Liver (tissue), 9 donors: ENCODE results near the gene CES4A. TPM values are rescaled to one million over a fixed set of nuclear protein-coding genes. Genes with fewer than 3 reads are reported as not detected.
A peak's percentile ranks its signal among the peaks of the same experiment; 100 is the strongest.
"Not testable (repeated sequence)": the region's sequence is repeated elsewhere in the genome, so short reads cannot be mapped to it uniquely, and the experiment has no call there.

Experiments used
- DNase-seq: peaks from one replicate; pipeline ENCODE4 v3.0.0-alpha.2; 2017; ENCODE audit warnings: low spot score
- H3K27ac ChIP-seq, 2 donors: one replicate each; pipeline ENCODE4 v1.7.0; 2013; ENCODE audit warnings: inconsistent platforms in 2 of 2, low read length in 2 of 2, control low read depth in 1 of 2, low read depth in 1 of 2, mild to moderate bottlenecking in 1 of 2
- H3K27me3 ChIP-seq, 4 donors: one replicate each; pipeline versions ENCODE4 v1.6.1 to v1.7.0; 2013; ENCODE audit warnings: low read length in 3 of 4, inconsistent platforms in 1 of 4, mild to moderate bottlenecking in 1 of 4, moderate library complexity in 1 of 4; ENCODE audit not compliant: control insufficient read depth in 4 of 4, insufficient read depth in 4 of 4
- H3K36me3 ChIP-seq, 4 donors: one replicate each; pipeline versions ENCODE4 v1.6.1 to v1.7.0; 2013; ENCODE audit warnings: low read length in 3 of 4, mild to moderate bottlenecking in 3 of 4, low read depth in 1 of 4, moderate library complexity in 1 of 4; ENCODE audit not compliant: control insufficient read depth in 4 of 4, insufficient read depth in 3 of 4
- H3K4me1 ChIP-seq, 4 donors: one replicate each; pipeline versions ENCODE4 v1.6.1 to v1.7.0; 2013; ENCODE audit warnings: low read length in 3 of 4, mild to moderate bottlenecking in 3 of 4, moderate library complexity in 1 of 4; ENCODE audit not compliant: control insufficient read depth in 4 of 4, insufficient read depth in 4 of 4
- H3K4me3 ChIP-seq, 3 donors: one replicate each; pipeline versions ENCODE4 v1.6.1 to v1.7.0; 2013; ENCODE audit warnings: low read length in 3 of 3, control low read depth in 1 of 3, low read depth in 1 of 3, mild to moderate bottlenecking in 1 of 3
- H3K9ac ChIP-seq, 2 donors: one replicate each; pipeline ENCODE4 v1.7.0; 2013; ENCODE audit warnings: low read length in 2 of 2, mild to moderate bottlenecking in 2 of 2, moderate library complexity in 2 of 2, control low read depth in 1 of 2, low read depth in 1 of 2
- H3K9me3 ChIP-seq, 4 donors: one replicate each; pipeline versions ENCODE4 v1.6.1 to v1.7.0; 2013; ENCODE audit warnings: low read length in 3 of 4; ENCODE audit not compliant: control insufficient read depth in 4 of 4
- EGR1 ChIP-seq, 2 donors: IDR thresholded peaks; 2 replicates each; pipeline ENCODE4 v1.6.1; 2016 to 2018; ENCODE audit warnings: antibody characterized with exemption in 2 of 2, low read depth in 2 of 2
- FOXA1 ChIP-seq: IDR thresholded peaks from 2 replicates; pipeline ENCODE4 v1.6.1; 2016; ENCODE audit warnings: antibody characterized with exemption
- FOXA2 ChIP-seq: IDR thresholded peaks from 2 replicates; pipeline ENCODE4 v1.6.1; 2016; ENCODE audit warnings: antibody characterized with exemption
- GABPA ChIP-seq, 2 donors: IDR thresholded peaks in 1 of 2; conservative IDR thresholded peaks in 1 of 2; 2 replicates each; pipeline ENCODE4 v1.6.1; 2016; ENCODE audit warnings: antibody characterized with exemption in 2 of 2, mild to moderate bottlenecking in 1 of 2, moderate library complexity in 1 of 2
- HNF4A ChIP-seq, 2 donors: conservative IDR thresholded peaks; 2 replicates each; pipeline ENCODE4 v1.6.1; 2016; ENCODE audit warnings: antibody characterized with exemption in 2 of 2, mild to moderate bottlenecking in 2 of 2
- HNF4G ChIP-seq: IDR thresholded peaks from 2 replicates; pipeline ENCODE4 v1.6.1; 2016; ENCODE audit warnings: antibody characterized with exemption
- JUND ChIP-seq, 2 donors: IDR thresholded peaks; 2 replicates each; pipeline ENCODE4 v1.6.1; 2016; ENCODE audit warnings: antibody characterized with exemption in 2 of 2
- NR2F2 ChIP-seq: IDR thresholded peaks from 2 replicates; pipeline ENCODE4 v1.6.1; 2016; ENCODE audit warnings: antibody characterized with exemption
- RAD21 ChIP-seq, 2 donors: IDR thresholded peaks; 2 replicates each; pipeline ENCODE4 v1.6.1; 2016; ENCODE audit warnings: antibody characterized with exemption in 2 of 2, mild to moderate bottlenecking in 2 of 2
- RXRA ChIP-seq, 2 donors: IDR thresholded peaks; 2 replicates each; pipeline ENCODE4 v1.6.1; 2017 to 2018; ENCODE audit warnings: antibody characterized with exemption in 2 of 2, mild to moderate bottlenecking in 1 of 2
- SP1 ChIP-seq: IDR thresholded peaks from 2 replicates; pipeline ENCODE4 v1.6.1; 2018; ENCODE audit warnings: antibody characterized with exemption, mild to moderate bottlenecking
- TAF1 ChIP-seq: conservative IDR thresholded peaks from 2 replicates; pipeline ENCODE4 v1.6.1; 2016; ENCODE audit warnings: antibody characterized with exemption, mild to moderate bottlenecking
- YY1 ChIP-seq: IDR thresholded peaks from 2 replicates; pipeline ENCODE4 v1.6.1; 2016; ENCODE audit warnings: antibody characterized with exemption, mild to moderate bottlenecking
- ZBTB33 ChIP-seq: IDR thresholded peaks from 2 replicates; pipeline ENCODE4 v1.6.1; 2016; ENCODE audit warnings: antibody characterized with exemption
- WGBS: extraction: QIAGEN DNeasy Blood & Tissue Kit; methylation state at CpG from one replicate; pipeline ENCODE4 v1.1.7; 2013; 5-methylcytosine and 5-hydroxymethylcytosine counted together
- polyA plus RNA-seq, 2 donors: library from polyadenylated mRNA; stranded (reverse) in 1 of 2; unstranded in 1 of 2; fragments of 200-250 nt in 1 of 2; fragments of >200 nt in 1 of 2; fragmentation: Nextera tagmentation in 1 of 2; extraction: Ambion mirVana in 1 of 2; gene quantifications; one replicate each; pipeline versions ENCODE4 v1.2.1 to v1.2.3, GENCODE V29; 2013 to 2015
- total RNA-seq, 2 donors: library from RNA; depleted of rRNA; stranded (reverse); fragments of >200 nt; gene quantifications; one replicate each; pipeline ENCODE4 v1.2.3, GENCODE V29; 2014
- TF ChIP-seq, protein P1 (sequence below): IDR thresholded peaks from 2 replicates; pipeline ENCODE4 v1.6.1; 2016; ENCODE audit warnings: antibody characterized with exemption
- TF ChIP-seq, protein P2 (sequence below): fragments of 150-350 bp; IDR thresholded peaks from 2 replicates; pipeline ENCODE4 v1.5.1; 2017; ENCODE audit warnings: improper control_type of control experiment, low read depth, low read length; ENCODE audit not compliant: missing input control
- donor health status: healthy.
- donor health status: healthy.
- donor health status: healthy.
- donor health status: healthy.
- donor health status: healthy.

Gene CES4A
- total and polyA plus RNA-seq, 4 donors, result 1.6 to 20.5 (median 11.3) TPM

DNA sequence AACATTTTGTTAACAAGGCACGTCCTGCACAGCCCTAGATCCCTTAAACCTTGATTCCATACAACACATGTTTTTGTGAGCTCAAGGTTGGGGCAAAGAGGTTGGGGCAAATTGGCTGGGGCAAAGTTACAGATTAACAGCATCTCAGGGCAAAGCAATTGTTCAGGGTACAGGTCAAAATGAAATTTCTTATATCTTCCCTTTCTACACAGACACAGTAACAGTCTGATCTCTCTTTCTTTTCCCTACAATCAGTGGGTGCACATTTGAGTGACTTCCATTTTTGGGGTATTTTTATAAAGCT lies 32.3 kb upstream of the CES4A start:
- not testable (repeated sequence) for DNase-seq, H3K4me3 ChIP-seq, H3K36me3 ChIP-seq, H3K27me3 ChIP-seq, H3K9ac ChIP-seq, H3K27ac ChIP-seq, H3K9me3 ChIP-seq
- H3K4me1 ChIP-seq, result peaks cover 0 to 24% (median 20%) of the 10 kb centered on the region in 4 donors
- peak; percentile 38 for TF ChIP-seq SP1
- peak in 1 of 2 donors; percentile 37 for TF ChIP-seq RXRA (IDR thresholded peaks at IDR 0.05)
- peak; percentile 46 to 62 for TF ChIP-seq HNF4A (conservative IDR thresholded peaks at IDR 0.05)
- WGBS, result 8% methylated on average over 1 of the region's 1 CpG

- no peak for DNase-seq
- WGBS, result 85% methylated on average over 7 of the region's 7 CpGs
- Histone ChIP-seq H3K36me3 (no peaks in the 10 kb centered on the region), H3K4me3 (no peak overlapping the region), H3K4me1 (peaks cover 14 to 52% (median 43%) of the 10 kb centered on the region in 4 donors), H3K27ac (no peak overlapping the region), H3K9me3 (no peaks in the 10 kb centered on the region), H3K9ac (no peak overlapping the region), H3K27me3 (no peaks in the 10 kb centered on the region)
- no peak for TF ChIP-seq FOXA2
- no peak for TF ChIP-seq TAF1
- TF ChIP-seq GABPA (IDR thresholded peaks at IDR 0.05 in 1 of 2, conservative IDR thresholded peaks at IDR 0.05 in 1 of 2), result no peak
- TF ChIP-seq ZBTB33, result no peak
- TF ChIP-seq HNF4A (conservative IDR thresholded peaks at IDR 0.05), result no peak
- TF ChIP-seq JUND (IDR thresholded peaks at IDR 0.05), result no peak
- no peak for TF ChIP-seq FOXA1
- no peak for TF ChIP-seq YY1
- no peak for TF ChIP-seq NR2F2
- no peak for TF ChIP-seq RAD21 (IDR thresholded peaks at IDR 0.05)
- no peak for TF ChIP-seq HNF4G
- TF ChIP-seq, protein P1, sequence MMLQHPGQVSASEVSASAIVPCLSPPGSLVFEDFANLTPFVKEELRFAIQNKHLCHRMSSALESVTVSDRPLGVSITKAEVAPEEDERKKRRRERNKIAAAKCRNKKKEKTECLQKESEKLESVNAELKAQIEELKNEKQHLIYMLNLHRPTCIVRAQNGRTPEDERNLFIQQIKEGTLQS, result no peak
- TF ChIP-seq EGR1 (IDR thresholded peaks at IDR 0.05; ENCODE audit: low read depth in 2 of 2), result no peak
- TF ChIP-seq, protein P2, sequence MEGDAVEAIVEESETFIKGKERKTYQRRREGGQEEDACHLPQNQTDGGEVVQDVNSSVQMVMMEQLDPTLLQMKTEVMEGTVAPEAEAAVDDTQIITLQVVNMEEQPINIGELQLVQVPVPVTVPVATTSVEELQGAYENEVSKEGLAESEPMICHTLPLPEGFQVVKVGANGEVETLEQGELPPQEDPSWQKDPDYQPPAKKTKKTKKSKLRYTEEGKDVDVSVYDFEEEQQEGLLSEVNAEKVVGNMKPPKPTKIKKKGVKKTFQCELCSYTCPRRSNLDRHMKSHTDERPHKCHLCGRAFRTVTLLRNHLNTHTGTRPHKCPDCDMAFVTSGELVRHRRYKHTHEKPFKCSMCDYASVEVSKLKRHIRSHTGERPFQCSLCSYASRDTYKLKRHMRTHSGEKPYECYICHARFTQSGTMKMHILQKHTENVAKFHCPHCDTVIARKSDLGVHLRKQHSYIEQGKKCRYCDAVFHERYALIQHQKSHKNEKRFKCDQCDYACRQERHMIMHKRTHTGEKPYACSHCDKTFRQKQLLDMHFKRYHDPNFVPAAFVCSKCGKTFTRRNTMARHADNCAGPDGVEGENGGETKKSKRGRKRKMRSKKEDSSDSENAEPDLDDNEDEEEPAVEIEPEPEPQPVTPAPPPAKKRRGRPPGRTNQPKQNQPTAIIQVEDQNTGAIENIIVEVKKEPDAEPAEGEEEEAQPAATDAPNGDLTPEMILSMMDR, result no peak
- no peak for TF ChIP-seq RXRA (IDR thresholded peaks at IDR 0.05)
Measured at GRCh38 chr16:66958857-66959703, 29.3 kb upstream of the CES4A start.
